Gastrocnemius medialis (tissue), 4 donors: ENCODE measurements around the gene SNF8. TPM values are rescaled to one million over a fixed set of nuclear protein-coding genes. Genes with fewer than 3 reads are reported as not detected.

Source experiments
- ATAC-seq, 2 donors: fragments of 150-250 bp; one replicate each; pipeline ENCODE4 v1.9.1; 2016
- DNase-seq, 2 donors: peaks; one replicate each; pipeline ENCODE4 v3.0.0-alpha.2; 2019
- H3K27ac ChIP-seq, 4 donors: fragments of 200-600 bp; sonication (generic); 1 replicate in 1 of 4; 2 replicates in 3 of 4; pipeline ENCODE4 v1.5.1; 2016 to 2018; ENCODE audit warnings: mild to moderate bottlenecking in 2 of 4, moderate library complexity in 1 of 4
- H3K27me3 ChIP-seq, 3 donors: fragments of 200-600 bp; sonication (generic) in 2 of 3; 1 replicate in 1 of 3; 2 replicates in 2 of 3; pipeline versions ENCODE4 v1.5.1 to v1.6.0; 2016 to 2019; ENCODE audit warnings: mild to moderate bottlenecking in 1 of 3, moderate library complexity in 1 of 3
- H3K36me3 ChIP-seq, 2 donors: fragments of 200-600 bp; sonication (generic) in 1 of 2; one replicate each; pipeline ENCODE4 v1.5.1; 2017 to 2018
- H3K4me1 ChIP-seq, 2 donors: fragments of 200-600 bp; sonication (generic) in 1 of 2; one replicate each; pipeline ENCODE4 v1.5.1; 2016 to 2017; ENCODE audit warnings: mild to moderate bottlenecking in 2 of 2
- H3K4me3 ChIP-seq, 4 donors: fragments of 200-600 bp; sonication (generic) in 3 of 4; 1 replicate in 1 of 4; 2 replicates in 3 of 4; pipeline ENCODE4 v1.5.1; 2016 to 2019; ENCODE audit warnings: mild to moderate bottlenecking in 2 of 4
- H3K9me3 ChIP-seq, 3 donors: fragments of 200-600 bp; sonication (generic) in 2 of 3; 1 replicate in 1 of 3; 2 replicates in 2 of 3; pipeline ENCODE4 v1.5.1; 2016 to 2019
- POLR2A ChIP-seq, 2 donors: fragments of 450-650 bp; IDR thresholded peaks; one replicate each; pipeline ENCODE4 v1.6.1; 2017; ENCODE audit warnings: antibody characterized with exemption in 2 of 2, mild to moderate bottlenecking in 2 of 2, moderate library complexity in 2 of 2
- in situ Hi-C, 4 donors: fragments of 200-750 bp; cut with MboI; loops; one replicate each; pipeline versions ENCODE4 v1.15.0 to v1.8.0; 2017; ENCODE audit warnings: low sequenced_read_pairs in 4 of 4
- intact Hi-C: fragments of 100-400 bp; cut with DNase I; formaldehyde crosslinking; loops from one replicate; pipeline ENCODE4 v1.15.1; 2023; ENCODE audit warnings: low total_unique reads
- total RNA-seq, 4 donors: library from RNA; depleted of rRNA; stranded (reverse); fragments of >200 nt; gene quantifications; one replicate each; pipeline versions ENCODE4 v1.1.0 to v1.2.3, GENCODE V29; 2016
- TF ChIP-seq, protein P1 (sequence below), 5 experiments: fragments of 450-650 bp in 3 of 5; fragments of 200-600 bp in 2 of 5; sonication (generic) in 2 of 5; IDR thresholded peaks in 4 of 5; conservative IDR thresholded peaks in 1 of 5; 1 replicate in 4 of 5; 2 replicates in 1 of 5; pipeline ENCODE4 v1.5.1; 2016 to 2019; ENCODE audit warnings: antibody characterized with exemption in 5 of 5, mild to moderate bottlenecking in 3 of 5, moderate library complexity in 3 of 5

SNF8 gene
- total RNA-seq, 4 donors from 2014 or later, result 64.9 to 123 (median 76.8) TPM

DNA sequence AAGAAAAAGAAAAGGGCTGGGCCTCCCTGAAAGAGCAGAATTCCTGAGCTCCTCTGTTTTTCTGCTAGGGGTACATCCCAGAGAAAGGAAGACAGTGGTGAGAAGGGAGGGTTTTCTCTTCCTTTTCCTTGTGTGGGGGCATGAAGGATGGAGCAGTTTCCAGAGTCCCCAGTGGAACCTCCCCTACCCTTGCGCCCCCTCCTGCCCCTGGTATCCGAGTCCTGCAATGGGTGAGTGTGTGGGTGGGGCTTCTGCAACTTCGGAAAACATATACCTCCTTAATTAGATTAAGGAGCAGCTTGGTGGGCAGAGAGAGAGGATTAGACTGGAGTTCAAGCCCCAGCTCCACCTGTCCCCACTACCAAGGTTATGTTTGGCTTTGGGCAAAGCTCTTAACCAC is 29.2 kb upstream of the SNF8 start:
- no peaks in the 10 kb centered on the region for H3K36me3 ChIP-seq
- no peaks in the 10 kb centered on the region for H3K9me3 ChIP-seq
- H3K4me1 ChIP-seq, result no peaks in the 10 kb centered on the region
- TF ChIP-seq, protein P1, sequence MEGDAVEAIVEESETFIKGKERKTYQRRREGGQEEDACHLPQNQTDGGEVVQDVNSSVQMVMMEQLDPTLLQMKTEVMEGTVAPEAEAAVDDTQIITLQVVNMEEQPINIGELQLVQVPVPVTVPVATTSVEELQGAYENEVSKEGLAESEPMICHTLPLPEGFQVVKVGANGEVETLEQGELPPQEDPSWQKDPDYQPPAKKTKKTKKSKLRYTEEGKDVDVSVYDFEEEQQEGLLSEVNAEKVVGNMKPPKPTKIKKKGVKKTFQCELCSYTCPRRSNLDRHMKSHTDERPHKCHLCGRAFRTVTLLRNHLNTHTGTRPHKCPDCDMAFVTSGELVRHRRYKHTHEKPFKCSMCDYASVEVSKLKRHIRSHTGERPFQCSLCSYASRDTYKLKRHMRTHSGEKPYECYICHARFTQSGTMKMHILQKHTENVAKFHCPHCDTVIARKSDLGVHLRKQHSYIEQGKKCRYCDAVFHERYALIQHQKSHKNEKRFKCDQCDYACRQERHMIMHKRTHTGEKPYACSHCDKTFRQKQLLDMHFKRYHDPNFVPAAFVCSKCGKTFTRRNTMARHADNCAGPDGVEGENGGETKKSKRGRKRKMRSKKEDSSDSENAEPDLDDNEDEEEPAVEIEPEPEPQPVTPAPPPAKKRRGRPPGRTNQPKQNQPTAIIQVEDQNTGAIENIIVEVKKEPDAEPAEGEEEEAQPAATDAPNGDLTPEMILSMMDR (IDR thresholded peaks at IDR 0.05 in 4 of 5, conservative IDR thresholded peaks at IDR 0.05 in 1 of 5), result no peak
- TF ChIP-seq POLR2A (IDR thresholded peaks at IDR 0.05), result no peak
- DNase-seq (no peak), ATAC-seq (no peak)
- intact Hi-C loops (no loop called here), in situ Hi-C loops (loop anchor here in 1 of 4 donors (25.0 kb wide), 1 partner anchor 88 kb away; no protein-coding TSS in a partner anchor)
- H3K27ac ChIP-seq, result no peak overlapping the region
- peaks cover 16 to 43% (median 30%) of the 10 kb centered on the region in 3 donors for H3K27me3 ChIP-seq
- no peak overlapping the region for H3K4me3 ChIP-seq

DNA sequence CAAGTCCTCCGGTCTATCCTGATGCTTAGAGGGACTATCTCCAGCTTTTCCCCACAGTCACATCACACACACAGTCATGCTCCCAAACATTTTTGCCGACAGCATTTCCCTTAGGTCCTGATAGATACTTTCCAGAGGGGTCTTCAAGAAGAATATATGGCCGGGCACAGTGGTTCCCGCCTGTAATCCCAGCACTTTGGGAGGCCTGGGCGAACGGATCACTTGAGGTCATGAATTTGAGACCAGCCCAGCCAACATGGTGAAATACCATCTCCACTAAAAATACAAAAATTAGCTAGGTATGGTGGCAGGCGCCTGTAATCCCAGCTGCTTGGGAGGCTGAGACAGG is 28.1 kb upstream of the SNF8 start:
- Histone ChIP-seq H3K27ac (peak overlapping the region in 1 of 4 donors; percentile 52), H3K9me3 (no peaks in the 10 kb centered on the region), H3K4me3 (no peak overlapping the region), H3K4me1 (no peaks in the 10 kb centered on the region), H3K36me3 (no peaks in the 10 kb centered on the region), H3K27me3 (peaks cover 16 to 48% (median 33%) of the 10 kb centered on the region in 3 donors)
- in situ Hi-C loops, result loop anchor here in 1 of 4 donors (25.0 kb wide), 1 partner anchor 90 kb away; no protein-coding TSS in a partner anchor
- TF ChIP-seq POLR2A (IDR thresholded peaks at IDR 0.05), result no peak
- TF ChIP-seq, protein P1 (IDR thresholded peaks at IDR 0.05 in 4 of 5, conservative IDR thresholded peaks at IDR 0.05 in 1 of 5), result no peak
- no peak for ATAC-seq
- intact Hi-C loops, result no loop called here
- DNase-seq, result no peak

DNA sequence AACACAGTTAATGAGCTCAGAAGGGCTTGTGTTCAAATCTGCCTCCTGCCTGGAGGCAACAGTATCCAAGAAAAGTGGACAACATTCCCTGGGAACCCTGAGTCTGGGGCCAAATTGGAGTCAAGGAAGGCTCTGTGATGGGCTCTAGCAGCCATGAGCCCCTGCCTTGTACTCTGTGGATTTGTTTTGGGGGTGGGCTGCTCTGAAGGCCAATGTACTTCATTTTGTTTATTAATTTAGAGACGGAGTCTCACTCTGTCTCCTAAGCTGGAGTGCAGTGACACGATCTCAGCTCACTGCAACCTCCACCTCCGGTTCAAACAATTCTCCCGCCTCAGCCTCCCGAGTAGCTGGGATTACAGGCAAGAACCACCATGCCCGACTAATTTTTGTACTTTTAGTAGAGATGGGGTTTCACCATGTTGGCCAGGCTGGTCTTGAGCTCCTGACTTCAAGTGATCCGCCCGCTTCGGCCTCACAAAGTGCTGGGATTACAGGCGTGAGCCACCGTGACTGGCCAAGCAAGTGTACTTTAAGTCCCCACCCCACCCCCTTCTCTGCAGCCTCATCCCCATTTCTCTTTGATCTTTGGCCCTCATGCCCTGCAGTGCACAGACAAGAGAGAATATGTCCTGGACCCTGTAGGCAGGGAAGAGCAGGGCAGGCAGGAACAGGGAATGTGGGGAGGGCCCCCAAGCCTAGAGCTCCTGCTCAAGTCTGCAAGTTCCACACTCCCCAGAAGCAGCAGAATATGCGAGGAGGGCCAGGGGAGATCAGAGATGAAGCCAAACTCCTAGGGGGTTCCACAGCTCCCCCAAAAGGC is 26.4 kb upstream of the SNF8 start:
- TF ChIP-seq, protein P1 (IDR thresholded peaks at IDR 0.05 in 4 of 5, conservative IDR thresholded peaks at IDR 0.05 in 1 of 5), result no peak
- no peak for TF ChIP-seq POLR2A (IDR thresholded peaks at IDR 0.05)
- DNase-seq (no peak), ATAC-seq (no peak)
- H3K27me3 ChIP-seq, result peaks cover 16 to 51% (median 30%) of the 10 kb centered on the region in 3 donors
- no peaks in the 10 kb centered on the region for H3K4me1 ChIP-seq
- no peak overlapping the region for H3K27ac ChIP-seq
- in situ Hi-C loops, result loop anchor here in 1 of 4 donors (25.0 kb wide), 1 partner anchor 91 kb away; no protein-coding TSS in a partner anchor
- no peaks in the 10 kb centered on the region for H3K9me3 ChIP-seq
- no peaks in the 10 kb centered on the region for H3K36me3 ChIP-seq
- no peak overlapping the region for H3K4me3 ChIP-seq
- intact Hi-C loops, result no loop called here

DNA sequence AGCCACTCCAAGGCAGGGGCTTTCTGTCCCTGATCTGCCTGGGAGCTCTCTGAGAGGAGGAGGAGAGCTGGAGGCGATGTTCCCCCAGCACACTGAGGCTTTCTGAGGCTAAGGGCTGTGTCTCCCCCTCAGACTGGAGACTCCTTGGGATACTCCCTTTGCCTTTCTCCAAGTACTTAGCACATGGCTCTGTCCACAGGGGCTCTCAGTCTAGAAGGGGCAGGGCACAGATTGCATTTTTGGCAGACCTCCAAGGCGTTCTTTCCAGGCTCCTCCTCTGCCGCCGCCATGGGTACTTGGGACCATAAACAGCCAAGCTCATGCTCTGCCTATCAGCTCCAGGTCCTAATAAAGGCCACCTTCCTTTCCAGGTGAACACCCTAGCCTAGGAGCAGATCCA is 25.6 kb upstream of the SNF8 start:
- in situ Hi-C loops (loop anchor here in 1 of 4 donors (25.0 kb wide), 1 partner anchor 92 kb away; no protein-coding TSS in a partner anchor), intact Hi-C loops (no loop called here)
- Histone ChIP-seq H3K36me3 (no peaks in the 10 kb centered on the region), H3K27ac (no peak overlapping the region), H3K4me1 (no peaks in the 10 kb centered on the region), H3K27me3 (peaks cover 16 to 53% (median 25%) of the 10 kb centered on the region in 3 donors), H3K4me3 (no peak overlapping the region), H3K9me3 (no peaks in the 10 kb centered on the region)
- DNase-seq (no peak), ATAC-seq (no peak)
- TF ChIP-seq, protein P1 (IDR thresholded peaks at IDR 0.05 in 4 of 5, conservative IDR thresholded peaks at IDR 0.05 in 1 of 5), result no peak
- no peak for TF ChIP-seq POLR2A (IDR thresholded peaks at IDR 0.05)
